Measurements from ENCODE around the gene BBS9. TPM values are rescaled to one million over a fixed set of nuclear protein-coding genes. Genes with fewer than 3 reads are reported as not detected.

Gene BBS9
- total and polyA plus RNA-seq, 2 donors (not counting 3 experiments of a cell fraction or from before 2014, with no cell fraction given), result 5.7 to 17.4 TPM

GRCh38 chr7:33327427-33327826 is 198.1 kb downstream of the BBS9 start:
- H3K36me3 ChIP-seq (ENCODE audit: control insufficient read depth in 2 of 2, extremely low read depth in 1 of 2, insufficient read depth in 2 of 2, low read length in 2 of 2), result no peaks in the 10 kb centered on the region
- no peaks in the 10 kb centered on the region for H3K27me3 ChIP-seq (ENCODE audit: control insufficient read depth in 2 of 2, insufficient read depth in 2 of 2, low read length in 2 of 2)
- no TSS peak for BruUV-seq (replicated peaks)
- dilution Hi-C loops (cut with MboI; ENCODE audit: extremely low pct_ligation_motif_present, low sequenced_read_pairs), result no loop called here
- H3K27ac ChIP-seq (ENCODE audit: insufficient read depth, low read depth, low read length), result no peak overlapping the region
- no peak overlapping the region for H2AFZ ChIP-seq (ENCODE audit: low read depth, low read length)
- no peaks in the 10 kb centered on the region for H3K9me3 ChIP-seq (replicated peaks; ENCODE audit: control insufficient read depth, insufficient read depth, low read length)
- CTCF ChIA-PET, result interaction anchor here (1.2 kb wide), 1 partner anchor 84 kb away, joined by 3 read pairs; no protein-coding TSS in a partner anchor
- no peak for TF ChIP-seq JUN (IDR thresholded peaks at IDR 0.05; ENCODE audit: borderline replicate concordance, insufficient read depth, insufficient read length, low read depth)
- no peak for TF ChIP-seq EZH2 (IDR thresholded peaks at IDR 0.05; ENCODE audit: borderline replicate concordance, low read depth, low read length, severe bottlenecking)
- TF ChIP-seq MAX (IDR thresholded peaks at IDR 0.05; ENCODE audit: insufficient read depth, insufficient read length), result no peak
- no peak for TF ChIP-seq FOS (IDR thresholded peaks at IDR 0.05; ENCODE audit: borderline replicate concordance, insufficient read depth, low read length)
- TF ChIP-seq POLR2AphosphoS5 (IDR thresholded peaks at IDR 0.05; ENCODE audit: insufficient read depth, low read depth, low read length), result no peak
- TF ChIP-seq MYC (IDR thresholded peaks at IDR 0.05; ENCODE audit: low read depth, low read length), result no peak
- no peak for TF ChIP-seq GATA2 (IDR thresholded peaks at IDR 0.05; ENCODE audit: insufficient read depth, insufficient read length, low read depth, low read length)
- no peak for TF ChIP-seq POLR2A (IDR thresholded peaks at IDR 0.05; ENCODE audit: low read depth, low read length)
- TF ChIP-seq CTCF (IDR thresholded peaks at IDR 0.05; ENCODE audit: extremely low read depth in 1 of 2, insufficient read depth in 1 of 2, low read depth in 1 of 2, low read length in 2 of 2), result no peak
- H3K4me3 ChIP-seq (replicated peaks in 1 of 3; ENCODE audit: insufficient read depth in 1 of 3, low read depth in 1 of 3, low read length in 3 of 3), result no peak overlapping the region
- FAIRE-seq (no peak), DNase-seq (ENCODE audit: low read depth, low spot score) (no peak)
- no peaks in the 10 kb centered on the region for H3K79me2 ChIP-seq (ENCODE audit: control insufficient read depth, insufficient read depth, low read length)
- POLR2A ChIA-PET, result no interaction called here
- H4K20me1 ChIP-seq (replicated peaks; ENCODE audit: control insufficient read depth, extremely low read depth, insufficient read depth, low read length), result no peaks in the 10 kb centered on the region
- no peak overlapping the region for H3K4me2 ChIP-seq (ENCODE audit: insufficient read depth, low read length)
- H3K9ac ChIP-seq (replicated peaks; ENCODE audit: extremely low read depth, insufficient read depth, low read length), result no peak overlapping the region
- H3K9me1 ChIP-seq (replicated peaks; ENCODE audit: control insufficient read depth, extremely low read depth, insufficient read depth, low read length), result no peaks in the 10 kb centered on the region
- no peaks in the 10 kb centered on the region for H3K4me1 ChIP-seq (ENCODE audit: control insufficient read depth, extremely low read depth, insufficient read depth, low read length)
- intact Hi-C loops (cut with micrococcal nuclease), result no loop called here

Data from endothelial cell of umbilical vein (primary cell).